ENCODE data around the gene LAMB4.

LAMB4 gene

GRCh38 chr7:108009873-108010272 lies 120.3 kb downstream of the LAMB4 start:
- DNase-seq, result no peak

GRCh38 chr7:108008827-108009226 lies 121.3 kb downstream of the LAMB4 start:
- no peak for DNase-seq

- no peak for DNase-seq
Measured at GRCh38 chr7:108008240-108008639, 121.9 kb downstream of the LAMB4 start.

- no peak for DNase-seq
Measured at GRCh38 chr7:108007762-108008161, 122.4 kb downstream of the LAMB4 start.

GRCh38 chr7:108007261-108007660 lies 122.9 kb downstream of the LAMB4 start:
- no peak for DNase-seq

GRCh38 chr7:108004220-108005142 lies 125.7 kb downstream of the LAMB4 start:
- DNase-seq, result no peak

- DNase-seq, result no peak
Measured at GRCh38 chr7:108003599-108003935, 126.6 kb downstream of the LAMB4 start.

- no peak for DNase-seq
Measured at GRCh38 chr7:108002726-108003598, 127.2 kb downstream of the LAMB4 start, which contains the start of gene LAMB1. Gene LAMB1, minus strand, starts transcription at chr7:108003161. Its CDS starts 276 bp downstream, at chr7:108002885.

GRCh38 chr7:108001764-108002725 lies 128.1 kb downstream of the LAMB4 start:
- DNase-seq, result no peak

GRCh38 chr7:108000875-108001763 lies 129.0 kb downstream of the LAMB4 start:
- no peak for DNase-seq

GRCh38 chr7:107999779-108000560 lies 130.2 kb downstream of the LAMB4 start:
- DNase-seq, result no peak

- no peak for DNase-seq
Measured at GRCh38 chr7:107998660-107999480, 131.3 kb downstream of the LAMB4 start.

GRCh38 chr7:107998150-107998549 lies 132.0 kb downstream of the LAMB4 start:
- no peak for DNase-seq

- DNase-seq, result no peak
Measured at GRCh38 chr7:107996072-107996882, 133.9 kb downstream of the LAMB4 start.

GRCh38 chr7:107995184-107996071 lies 134.7 kb downstream of the LAMB4 start:
- DNase-seq, result no peak

GRCh38 chr7:107994421-107995030 lies 135.6 kb downstream of the LAMB4 start:
- no peak for DNase-seq

- no peak for DNase-seq
Measured at GRCh38 chr7:107993891-107994291, 136.3 kb downstream of the LAMB4 start.
